NCI-H187 (cell line): Measurements from ENCODE around the gene DOCK1.

Source experiments
- DNase-seq, 2 experiments: peaks; one replicate each; lab custom pipeline; 2025; lab: John Stamatoyannopoulos, UW

Gene DOCK1

DNA sequence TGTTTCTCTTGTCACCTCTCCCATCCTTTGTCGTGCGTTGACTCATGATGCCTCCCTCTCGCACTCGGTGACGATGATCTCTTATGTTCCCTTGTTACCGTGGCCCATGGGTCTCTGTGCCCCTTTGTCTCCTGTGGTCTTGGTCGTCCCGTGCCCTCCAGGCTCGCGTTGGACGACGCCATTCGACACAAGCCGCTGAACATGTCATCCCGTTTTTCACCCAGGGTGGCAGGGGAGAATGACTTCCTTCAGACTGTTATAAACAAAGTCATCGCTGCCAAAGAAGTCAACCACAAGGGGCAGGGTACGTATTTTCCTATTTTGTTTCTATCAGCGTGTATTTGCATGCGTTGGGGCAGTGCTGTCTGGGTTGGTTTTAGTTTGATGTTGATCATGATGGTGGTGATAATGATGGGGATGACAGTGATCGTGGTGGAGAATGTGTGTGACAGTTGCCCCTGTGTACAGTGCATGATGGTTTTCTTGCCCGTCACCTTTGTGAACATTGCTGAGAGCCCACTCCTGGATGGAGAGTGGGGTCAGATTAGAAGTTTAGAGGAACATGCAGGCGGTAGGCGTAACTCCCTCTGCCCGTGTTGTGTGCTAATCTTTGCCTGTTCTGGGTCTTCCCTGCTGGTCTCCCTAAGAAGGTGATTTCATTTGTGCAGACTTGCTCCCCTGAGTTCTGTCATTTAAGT lies 107.0 kb downstream of the DOCK1 start:
- no peak for DNase-seq

DNA sequence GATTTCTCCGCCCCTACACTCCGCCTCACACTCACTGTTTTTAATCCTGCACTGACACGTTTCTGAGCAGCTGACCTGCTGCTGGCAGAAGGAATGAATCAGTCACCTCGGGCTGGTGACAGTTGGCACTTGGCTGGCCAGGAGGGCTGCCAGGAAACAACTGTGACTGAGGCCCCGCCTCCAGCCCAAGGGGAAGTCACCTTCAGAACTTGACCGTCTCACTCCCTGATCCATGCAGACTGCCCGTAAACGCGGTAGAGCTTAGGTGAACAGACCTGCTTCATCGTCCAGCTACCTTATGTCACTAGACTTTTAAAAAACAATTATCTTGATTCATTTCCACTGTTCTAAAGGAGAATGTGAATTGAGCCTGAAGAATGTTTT lies 107.5 kb downstream of the DOCK1 start:
- DNase-seq = no peak

DNA sequence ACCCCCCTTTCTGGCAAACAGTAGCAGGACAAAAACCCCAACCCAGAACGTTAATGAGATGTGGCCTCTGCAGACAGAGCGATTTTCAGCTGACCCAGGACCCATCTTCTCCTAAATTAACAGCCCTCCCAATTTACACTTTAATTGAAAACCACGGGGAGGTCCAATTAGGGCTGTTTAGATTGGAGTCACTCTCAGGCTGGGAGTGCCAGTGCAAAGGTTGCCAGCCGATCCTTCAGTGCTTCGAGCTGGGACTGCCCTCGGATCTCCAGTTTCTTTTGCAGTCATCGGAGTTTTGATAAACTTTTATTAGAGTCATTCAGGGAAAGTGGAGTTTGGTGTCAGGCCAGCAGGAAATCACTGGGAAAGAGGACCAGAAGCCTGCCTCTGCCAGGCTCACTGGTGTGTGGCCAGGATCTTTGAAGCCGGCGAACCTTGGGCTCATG lies 108.0 kb downstream of the DOCK1 start:
- no peak for DNase-seq

DNA sequence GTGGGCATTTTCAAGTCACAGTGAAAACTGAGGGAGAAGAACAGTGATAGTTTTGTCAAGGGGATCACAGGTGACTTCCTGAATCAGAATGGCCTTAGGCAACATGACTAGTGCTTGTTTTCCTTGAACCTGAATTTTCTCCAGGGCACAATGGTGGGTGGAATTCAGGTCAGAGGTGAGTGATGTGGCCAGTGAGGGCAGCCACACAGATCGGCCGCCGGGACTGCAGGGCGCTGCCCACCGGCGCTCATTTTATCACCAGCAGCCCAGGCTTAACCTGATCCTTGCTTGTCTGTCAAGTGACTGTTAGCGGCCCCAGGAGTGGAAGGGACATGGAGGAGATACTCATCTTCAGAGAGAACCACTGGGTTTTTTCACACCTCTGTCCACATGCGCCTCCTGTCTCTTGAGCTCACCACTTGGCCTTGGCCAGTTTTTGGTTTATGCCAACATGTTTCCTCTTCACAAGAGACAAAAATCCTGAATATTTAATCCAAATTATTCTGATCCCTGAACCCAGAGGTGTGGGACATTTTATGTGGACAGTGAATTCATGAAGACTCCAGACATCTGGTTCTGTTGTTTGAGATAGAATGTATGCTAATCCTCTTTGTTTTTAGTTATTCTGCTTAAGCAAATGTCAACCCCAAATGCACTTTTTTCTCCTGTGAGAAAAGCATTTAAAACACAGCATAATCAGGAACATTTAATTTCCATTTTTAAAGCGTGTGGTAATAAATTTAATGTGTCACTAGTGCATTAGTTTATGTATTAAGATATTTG lies 108.7 kb downstream of the DOCK1 start:
- DNase-seq = no peak

DNA sequence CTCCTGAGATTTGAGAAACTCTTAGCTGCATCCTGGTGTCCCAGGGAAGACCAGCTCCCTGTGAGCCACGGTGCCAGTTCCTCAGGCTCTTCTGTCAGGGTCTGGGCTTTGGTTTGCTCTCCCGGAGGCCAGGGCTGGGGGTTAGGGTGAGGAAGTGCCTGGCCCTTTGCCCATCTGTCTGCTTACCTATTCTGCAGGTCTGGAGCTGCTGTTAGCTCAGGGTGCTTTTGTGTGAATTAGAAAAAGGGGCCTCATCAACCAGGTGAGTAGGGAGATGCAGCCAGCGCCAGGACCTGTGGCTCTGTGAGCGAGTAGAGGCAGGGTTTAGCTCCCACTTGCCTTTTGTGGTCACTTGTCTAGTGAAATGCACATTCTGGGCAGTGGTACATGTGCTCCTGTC lies 109.4 kb downstream of the DOCK1 start:
- no peak for DNase-seq

DNA sequence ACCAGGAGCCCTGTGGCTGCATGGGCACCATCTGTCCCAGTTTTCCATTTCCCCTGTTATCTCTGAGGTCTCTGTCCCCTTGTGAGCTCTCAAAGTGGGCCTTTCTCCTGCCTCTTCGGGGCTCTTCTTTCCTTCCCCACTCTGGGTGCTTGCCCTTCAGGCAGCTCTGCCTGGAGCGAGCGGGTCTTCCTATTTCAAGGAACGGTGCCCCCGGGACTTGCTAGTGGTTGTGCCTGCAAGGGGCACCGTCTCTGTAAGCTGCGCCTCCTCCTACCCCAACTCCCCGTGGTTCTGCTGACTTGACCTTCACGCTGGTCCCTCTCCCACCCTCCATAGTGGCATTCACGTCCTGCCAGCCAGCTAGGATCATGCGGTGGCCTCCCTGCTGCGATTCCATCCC lies 110.1 kb downstream of the DOCK1 start:
- DNase-seq = no peak

DNA sequence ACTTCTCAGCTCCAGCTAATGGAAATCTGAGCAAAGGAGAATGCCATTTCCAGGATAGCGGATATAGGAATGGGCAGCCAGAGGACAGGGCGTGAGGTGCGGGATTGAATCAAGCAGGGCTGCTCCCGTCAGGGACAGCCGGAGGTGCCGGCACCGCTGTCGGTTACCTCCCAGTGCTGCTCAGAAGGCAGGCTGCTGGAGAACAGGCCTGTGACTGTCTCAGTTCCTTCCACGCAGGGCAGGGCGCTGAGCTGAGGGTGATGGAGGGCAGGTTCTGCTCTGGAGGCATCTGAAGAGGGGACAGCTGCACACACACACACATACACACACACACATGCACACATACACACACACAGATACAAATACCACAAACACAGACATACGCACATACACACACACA lies 111.1 kb downstream of the DOCK1 start:
- no peak for DNase-seq

DNA sequence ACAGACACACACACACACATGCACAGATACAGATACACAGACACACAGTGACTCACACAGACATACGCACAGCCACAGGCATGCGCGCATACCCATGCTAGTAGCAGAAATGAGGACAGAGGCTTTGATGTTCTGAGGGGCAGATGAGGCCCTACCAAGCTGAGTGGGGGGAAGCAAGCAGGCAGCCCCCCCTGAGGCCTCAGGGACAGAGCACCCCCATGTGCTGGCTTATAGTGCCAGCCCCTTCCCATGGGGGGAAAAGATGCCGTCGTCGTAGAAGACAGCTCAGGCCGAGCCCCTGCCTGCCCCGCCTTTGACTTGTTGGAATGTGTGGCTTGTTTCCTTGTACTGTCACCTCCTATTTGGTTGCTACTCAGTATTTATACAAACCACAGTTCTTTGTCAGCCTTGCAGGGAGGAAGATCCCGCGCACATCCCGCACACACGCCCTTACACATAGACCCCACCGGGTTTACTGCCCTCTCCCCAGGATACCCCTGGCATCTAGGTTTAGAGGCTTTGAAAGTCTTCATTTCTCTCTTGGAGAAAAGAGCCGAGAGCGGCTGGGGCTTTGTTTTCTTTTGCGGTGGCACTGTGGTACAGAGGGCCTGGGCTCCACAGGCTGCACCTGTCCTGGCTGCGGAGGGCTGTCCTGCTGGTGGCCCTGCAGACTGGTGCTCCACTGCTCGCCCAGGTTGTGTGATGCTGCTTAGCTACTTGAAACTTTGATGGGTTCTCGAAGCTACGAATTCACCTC lies 112.5 kb downstream of the DOCK1 start:
- DNase-seq = no peak

DNA sequence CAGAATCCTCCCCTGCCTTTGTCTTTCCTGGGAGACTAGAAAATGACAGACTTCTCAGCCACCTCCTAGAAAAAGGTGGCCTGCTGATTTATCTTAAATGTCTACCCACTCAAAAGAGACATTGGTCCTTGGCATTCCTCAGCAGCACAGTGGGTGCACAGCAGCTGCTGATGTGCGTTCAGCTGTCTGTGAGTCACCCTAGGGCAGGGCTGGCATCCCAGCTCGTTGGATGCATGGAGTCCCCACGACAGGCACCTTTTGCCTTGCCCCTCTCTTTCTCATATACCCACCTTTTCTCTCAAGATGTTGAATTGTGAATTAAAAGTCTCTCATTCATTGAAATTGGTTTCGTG lies 113.0 kb downstream of the DOCK1 start:
- DNase-seq = no peak

DNA sequence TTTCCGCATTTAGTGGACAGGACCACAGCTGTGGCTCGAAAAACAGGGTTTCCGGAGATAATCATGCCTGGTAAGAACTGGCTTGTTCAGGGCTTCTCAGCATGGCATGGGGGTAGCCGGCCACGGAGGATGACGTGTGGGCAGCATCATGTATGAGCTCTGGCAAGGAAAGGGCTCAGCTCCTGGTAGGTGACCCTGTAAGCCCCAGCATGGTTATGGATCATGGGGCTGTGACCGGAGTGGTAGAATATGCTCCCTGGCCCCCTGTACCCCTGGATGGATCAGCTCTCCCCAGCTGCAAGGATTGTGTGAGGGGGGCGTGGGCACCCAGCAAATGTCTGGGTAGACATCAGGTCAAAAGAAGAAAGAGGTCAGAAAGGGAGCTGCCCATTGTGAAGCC lies 113.5 kb downstream of the DOCK1 start:
- no peak for DNase-seq

DNA sequence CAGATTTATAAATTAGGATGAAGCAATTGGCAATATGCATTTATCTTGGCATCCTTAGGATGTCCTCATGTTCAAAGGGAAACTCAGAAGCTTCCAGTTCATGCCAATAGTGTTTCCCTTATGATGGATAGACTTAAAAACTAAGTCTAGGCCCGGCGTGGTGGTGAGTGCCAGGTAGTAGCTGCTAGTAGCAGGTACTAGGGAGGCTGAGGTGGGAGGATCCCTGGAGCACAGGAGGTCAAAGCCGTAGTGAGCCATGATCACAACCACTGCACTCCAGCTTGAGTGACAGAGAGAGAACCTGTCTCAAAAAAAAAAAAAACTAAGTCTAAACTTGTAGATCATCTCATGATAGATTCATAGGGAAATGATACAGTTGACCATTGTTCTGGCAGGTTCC lies 115.0 kb downstream of the DOCK1 start:
- DNase-seq = no peak

DNA sequence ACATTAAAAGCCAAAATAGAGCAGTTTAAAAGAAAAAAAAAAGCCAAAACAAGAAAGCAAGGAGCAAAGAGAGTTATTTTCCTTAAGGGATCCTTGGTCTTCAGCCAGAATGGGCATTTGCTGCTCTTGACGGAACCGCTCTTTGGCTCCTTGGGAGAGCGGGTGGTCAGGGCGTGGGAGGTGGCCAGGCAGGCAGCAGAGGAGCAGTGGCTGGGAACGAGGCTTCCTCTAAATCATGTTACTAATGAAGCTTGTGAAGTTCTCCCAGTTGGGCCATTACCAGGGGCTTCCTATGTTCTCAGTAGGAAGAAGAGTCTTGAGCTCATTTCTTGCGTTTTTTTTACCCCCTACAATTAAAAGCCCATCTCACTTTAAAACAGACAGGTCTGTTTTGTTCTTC lies 116.6 kb downstream of the DOCK1 start:
- DNase-seq = no peak

DNA sequence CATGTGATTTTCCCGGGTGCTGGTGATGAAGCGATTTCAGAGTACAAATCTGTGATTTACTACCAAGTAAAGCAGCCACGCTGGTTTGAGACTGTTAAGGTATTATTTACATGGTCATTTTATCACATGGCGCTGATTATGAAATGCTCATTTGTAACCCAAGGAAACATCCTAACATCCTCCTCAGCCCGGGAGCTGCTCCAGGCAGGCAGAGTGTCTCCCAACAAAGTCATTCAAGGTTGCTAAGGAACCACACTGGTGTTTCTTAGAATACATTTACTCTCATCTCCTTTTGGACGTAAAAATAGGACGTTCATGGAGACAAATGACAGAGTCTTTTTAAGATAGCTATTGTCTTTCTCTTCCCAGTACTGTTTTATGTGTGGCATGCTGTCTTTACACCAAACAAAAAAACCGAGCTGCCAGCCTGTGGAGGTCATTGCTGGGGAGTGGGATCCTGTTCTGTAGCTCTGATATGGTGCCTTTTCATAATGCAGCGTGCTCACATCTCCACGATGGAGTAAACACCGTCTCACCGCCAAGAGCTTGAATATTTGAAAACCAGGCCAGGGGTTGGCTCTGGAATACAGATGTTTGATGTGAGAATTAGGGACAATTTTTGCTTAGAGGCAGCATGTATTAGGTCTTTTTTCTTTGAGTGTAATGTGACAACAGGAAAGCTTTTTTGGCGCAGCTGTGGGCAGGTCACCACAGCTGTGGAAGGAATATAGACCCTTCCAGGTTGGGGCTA lies 119.6 kb downstream of the DOCK1 start:
- no peak for DNase-seq

DNA sequence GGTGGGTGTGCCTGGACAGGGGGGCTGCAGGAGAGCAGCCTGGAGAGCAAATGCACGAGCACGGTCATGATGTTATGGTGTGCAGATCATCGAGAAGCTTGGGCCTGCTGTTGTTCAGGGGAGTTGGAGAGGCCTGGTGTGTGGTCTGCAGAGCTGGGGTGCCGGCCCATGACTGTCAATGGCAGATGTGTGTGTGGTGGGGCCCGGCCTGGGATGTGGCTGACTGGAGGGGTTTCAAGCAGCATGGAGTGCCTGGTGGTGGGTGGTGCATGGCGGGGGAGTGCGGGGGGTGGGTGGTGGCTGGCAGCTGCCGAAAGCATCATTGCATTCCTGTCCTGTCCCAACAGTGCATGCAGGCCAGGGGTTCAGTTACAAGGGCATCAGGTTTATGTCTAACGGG lies 122.6 kb downstream of the DOCK1 start:
- no peak for DNase-seq

DNA sequence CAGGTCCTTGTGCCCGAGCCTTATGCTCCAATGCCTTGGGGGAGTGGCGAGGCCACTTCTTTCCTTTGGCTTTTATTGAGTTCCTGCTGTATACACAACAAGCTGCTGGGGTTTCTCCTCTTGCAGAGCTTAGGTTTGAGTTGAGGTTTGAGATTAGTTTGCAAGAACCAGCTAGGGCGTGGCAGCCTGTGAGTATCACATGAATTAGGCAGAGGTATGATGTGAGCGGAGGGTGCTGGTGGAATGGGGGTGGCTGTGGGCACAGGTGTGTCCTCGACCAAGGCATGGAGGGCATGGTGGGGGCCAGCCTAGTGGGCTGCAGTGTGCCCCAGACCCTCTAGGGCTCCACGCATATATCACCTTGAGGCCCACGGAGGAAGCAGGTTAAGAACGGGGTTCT lies 123.3 kb downstream of the DOCK1 start:
- DNase-seq = no peak

DNA sequence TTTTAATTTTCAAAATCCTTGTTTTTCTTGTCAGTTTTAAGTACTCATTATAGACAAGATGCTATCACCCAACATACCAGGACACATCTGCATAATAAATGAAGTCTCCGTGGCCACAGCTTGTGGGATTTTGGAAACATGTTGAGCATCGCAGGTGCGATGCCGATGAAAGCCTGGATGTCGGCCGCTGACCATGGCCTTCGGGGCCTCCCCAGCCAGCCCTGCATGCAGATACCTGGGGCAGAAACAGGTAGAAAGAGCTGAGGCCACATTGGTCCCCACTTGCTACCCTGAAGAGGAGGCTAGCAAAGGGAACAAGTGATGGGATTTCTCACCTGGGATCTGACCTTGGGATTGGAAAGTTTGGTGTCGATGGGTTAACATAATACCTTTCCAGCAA lies 123.8 kb downstream of the DOCK1 start:
- DNase-seq = no peak

DNA sequence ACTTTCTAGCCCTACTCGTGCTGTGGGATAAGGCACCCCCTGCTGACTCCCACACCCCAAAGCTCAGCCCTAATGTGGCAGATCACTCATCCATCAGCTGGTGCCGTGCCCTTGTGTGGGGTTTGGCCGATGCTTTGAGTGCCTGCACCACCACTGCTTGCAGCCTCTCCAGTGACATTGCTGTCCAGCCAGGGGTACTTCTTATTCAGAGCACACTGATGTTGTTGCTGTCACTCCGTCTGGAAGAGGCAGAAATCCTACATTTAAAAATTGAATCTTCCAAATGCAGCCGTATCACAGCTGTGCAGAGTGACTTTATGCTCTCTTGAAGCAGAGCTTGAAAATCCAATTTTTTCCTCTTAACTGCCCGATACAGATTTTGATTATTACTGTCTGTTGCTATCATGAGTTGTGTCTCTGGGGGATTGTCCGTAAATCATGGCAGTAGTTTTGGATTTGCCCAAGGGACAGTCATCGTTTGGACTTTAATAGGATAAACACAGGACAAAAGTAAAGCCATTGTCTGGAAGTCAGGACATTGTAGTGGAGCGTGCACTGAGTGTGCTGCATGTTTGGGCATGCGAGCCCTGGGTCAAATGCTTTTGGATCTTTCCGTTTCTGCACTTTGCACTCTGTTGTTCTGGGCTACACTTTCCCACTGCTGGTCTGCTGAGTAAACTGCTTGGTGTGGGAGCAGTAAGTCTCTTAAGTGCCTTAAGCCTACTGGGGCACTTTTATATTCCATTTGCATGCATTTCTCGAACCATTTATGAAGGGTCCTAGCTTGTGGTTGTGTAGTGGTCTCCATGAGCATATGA lies 128.2 kb downstream of the DOCK1 start:
- no peak for DNase-seq

DNA sequence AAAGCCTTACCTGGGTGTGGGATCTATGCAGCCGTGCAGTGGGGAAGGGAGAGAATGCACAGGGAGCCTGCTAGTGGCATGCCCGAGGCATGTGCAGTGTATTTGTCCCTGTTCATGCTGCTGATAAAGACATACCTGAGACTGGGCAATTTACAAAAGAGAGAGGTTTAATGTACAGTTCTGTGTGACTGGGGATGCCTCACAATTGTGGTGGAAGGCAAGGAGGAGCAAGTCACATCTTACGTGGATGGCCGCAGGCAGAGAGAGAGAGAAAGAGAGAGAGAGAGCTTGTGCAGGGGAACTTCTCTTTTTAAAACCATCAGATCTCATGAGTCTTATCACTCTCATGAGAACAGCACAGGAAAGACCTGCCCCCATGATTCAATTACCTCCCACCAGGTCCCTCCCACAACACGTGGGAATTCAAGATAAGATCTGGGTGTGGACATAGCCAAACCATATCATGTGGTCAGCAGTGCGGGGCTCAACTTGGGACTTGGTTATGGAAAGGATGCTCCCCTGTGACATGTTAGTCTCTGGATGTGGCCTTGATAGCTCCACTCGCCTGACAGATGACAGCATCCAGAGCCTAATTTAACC lies 128.9 kb downstream of the DOCK1 start:
- DNase-seq = no peak

DNA sequence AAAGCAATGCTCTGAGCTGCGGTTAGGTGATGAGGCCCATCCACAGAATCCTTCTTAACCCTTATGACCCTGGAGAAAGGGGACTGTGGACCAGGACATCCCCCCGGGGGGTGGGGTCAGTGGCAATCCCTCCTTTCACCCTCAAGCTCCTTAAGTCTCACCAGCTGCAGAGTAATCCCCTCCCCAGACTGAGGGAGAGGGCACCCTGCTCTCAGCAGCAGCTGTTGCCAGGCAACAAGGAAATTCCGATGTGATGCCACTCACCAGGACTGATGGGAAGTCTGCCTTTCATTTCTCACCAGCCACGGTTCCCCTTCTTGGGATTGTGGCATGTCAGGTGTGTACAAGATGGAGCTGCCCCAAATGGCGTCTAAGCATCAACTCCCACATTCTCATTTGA lies 129.6 kb downstream of the DOCK1 start:
- no peak for DNase-seq

DNA sequence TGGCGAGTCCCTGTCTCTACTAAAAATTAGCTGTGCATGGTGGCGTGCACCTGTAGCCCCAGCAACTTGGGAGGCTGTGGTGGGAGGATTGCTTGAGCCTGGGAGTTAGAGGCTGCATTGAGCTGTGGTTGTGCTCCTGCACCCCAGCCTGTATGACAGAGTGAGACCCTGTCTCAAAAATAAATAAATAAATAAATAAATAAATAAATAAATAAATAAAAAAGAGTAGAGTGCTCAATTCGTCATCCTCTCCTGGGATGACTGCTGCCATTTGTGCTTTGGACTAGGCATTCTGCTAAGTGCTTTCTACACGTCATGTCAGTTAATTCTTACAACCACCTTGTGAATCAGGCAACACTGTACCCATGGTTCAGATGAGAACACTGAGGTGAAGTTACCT lies 130.6 kb downstream of the DOCK1 start:
- DNase-seq = no peak

DNA sequence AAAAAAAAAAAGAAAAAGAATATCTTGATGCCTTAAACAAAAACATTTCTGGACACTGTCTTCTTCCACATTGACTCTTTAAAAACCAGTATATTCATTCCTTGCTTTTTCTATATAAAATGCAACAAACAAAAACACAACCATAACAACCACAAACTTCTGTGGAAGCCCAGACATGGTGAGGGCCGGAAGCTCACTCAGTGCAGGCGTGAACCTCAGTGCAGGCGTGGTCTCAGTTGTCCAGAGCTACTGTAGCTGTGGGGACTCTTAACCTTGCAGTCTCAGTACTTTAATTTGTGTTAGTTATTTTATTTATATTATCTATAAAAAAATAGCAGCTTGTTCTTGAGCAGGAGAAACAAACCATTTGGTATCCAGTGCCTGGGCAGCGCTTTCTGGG lies 131.8 kb downstream of the DOCK1 start:
- DNase-seq = no peak
